Left kidney (tissue), 2 donors: ENCODE measurements around the gene XIST. TPM values are rescaled to one million over a fixed set of nuclear protein-coding genes. Genes with fewer than 3 reads are reported as not detected.
"Not testable (repeated sequence)": the region's sequence is repeated elsewhere in the genome, so short reads cannot be mapped to it uniquely, and the experiment has no call there.

Experiments used
- DNase-seq: peaks from one replicate; pipeline ENCODE4 v3.0.0-alpha.2; 2013
- polyA plus RNA-seq: library from polyadenylated mRNA; unstranded; fragments of 120-200 nt; gene quantifications from one replicate; pipeline ENCODE4 v1.2.1, GENCODE V29; 2013; ENCODE audit not compliant: insufficient read length

The XIST gene
- polyA plus RNA-seq, 1 donor, result 0.18 TPM

- no peak for DNase-seq
Observed at GRCh38 chrX:73812256-73812655, 40.3 kb downstream of the XIST start.

GRCh38 chrX:73804109-73804508 is 48.4 kb downstream of the XIST start:
- not testable (repeated sequence) for DNase-seq

GRCh38 chrX:73799888-73800287 is 52.6 kb downstream of the XIST start:
- DNase-seq, result no peak

GRCh38 chrX:73792511-73792910 is 60.0 kb downstream of the XIST start:
- not testable (repeated sequence) for DNase-seq

- no peak for DNase-seq
Observed at GRCh38 chrX:73785493-73785892, 67.0 kb downstream of the XIST start.
